Measurements from ENCODE around the gene GALR1. TPM values are rescaled to one million over a fixed set of nuclear protein-coding genes. Genes with fewer than 3 reads are reported as not detected.

GALR1 gene
- total RNA-seq, 2 donors from 2014 or later = 0.04 to 0.07 TPM

GRCh38 chr18:77300579-77300978 lies 50.9 kb downstream of the GALR1 start:
- no peaks in the 10 kb centered on the region for H3K4me1 ChIP-seq
- no peak overlapping the region for H3K27ac ChIP-seq
- DNase-seq (ENCODE audit: low spot score) = no peak
- TF ChIP-seq CTCF (IDR thresholded peaks at IDR 0.05) = no peak
- no peaks in the 10 kb centered on the region for H3K9me3 ChIP-seq
- no peak overlapping the region for H3K4me3 ChIP-seq
- H3K36me3 ChIP-seq = no peaks in the 10 kb centered on the region
- no peaks in the 10 kb centered on the region for H3K27me3 ChIP-seq

- Histone ChIP-seq H3K27ac (no peak overlapping the region), H3K9me3 (no peaks in the 10 kb centered on the region), H3K4me3 (no peak overlapping the region), H3K4me1 (no peaks in the 10 kb centered on the region), H3K36me3 (no peaks in the 10 kb centered on the region), H3K27me3 (no peaks in the 10 kb centered on the region)
- no peak for TF ChIP-seq CTCF (IDR thresholded peaks at IDR 0.05)
- no peak for DNase-seq (ENCODE audit: low spot score)
Observed at GRCh38 chr18:77304268-77304667, 54.6 kb downstream of the GALR1 start.

- no peak for DNase-seq (ENCODE audit: low spot score)
Observed at GRCh38 chr18:77305676-77306075, 56.0 kb downstream of the GALR1 start.

GRCh38 chr18:77308216-77308615 lies 58.6 kb downstream of the GALR1 start:
- no peaks in the 10 kb centered on the region for H3K9me3 ChIP-seq
- H3K36me3 ChIP-seq = no peaks in the 10 kb centered on the region
- TF ChIP-seq CTCF (IDR thresholded peaks at IDR 0.05) = no peak
- H3K27ac ChIP-seq = no peak overlapping the region
- DNase-seq (ENCODE audit: low spot score) = no peak
- no peaks in the 10 kb centered on the region for H3K4me1 ChIP-seq
- H3K4me3 ChIP-seq = no peak overlapping the region
- no peaks in the 10 kb centered on the region for H3K27me3 ChIP-seq

More at GRCh38 chr18:77305676-77306075, 56.0 kb downstream of the GALR1 start:
- no peaks in the 10 kb centered on the region for H3K36me3 ChIP-seq
- no peaks in the 10 kb centered on the region for H3K27me3 ChIP-seq
- no peaks in the 10 kb centered on the region for H3K4me1 ChIP-seq
- no peak overlapping the region for H3K27ac ChIP-seq
- no peak for TF ChIP-seq CTCF (IDR thresholded peaks at IDR 0.05)
- no peak overlapping the region for H3K4me3 ChIP-seq
- H3K9me3 ChIP-seq = no peaks in the 10 kb centered on the region

GRCh38 chr18:77314511-77314910 lies 64.9 kb downstream of the GALR1 start:
- Histone ChIP-seq H3K4me3 (no peak overlapping the region), H3K9me3 (no peaks in the 10 kb centered on the region), H3K27ac (no peak overlapping the region), H3K36me3 (no peaks in the 10 kb centered on the region), H3K27me3 (no peaks in the 10 kb centered on the region), H3K4me1 (no peaks in the 10 kb centered on the region)
- TF ChIP-seq CTCF (IDR thresholded peaks at IDR 0.05) = no peak
- no peak for DNase-seq (ENCODE audit: low spot score)

GRCh38 chr18:77314952-77315351 lies 65.3 kb downstream of the GALR1 start:
- no peaks in the 10 kb centered on the region for H3K36me3 ChIP-seq
- no peaks in the 10 kb centered on the region for H3K27me3 ChIP-seq
- no peaks in the 10 kb centered on the region for H3K4me1 ChIP-seq
- H3K27ac ChIP-seq = no peak overlapping the region
- no peak for TF ChIP-seq CTCF (IDR thresholded peaks at IDR 0.05)
- no peaks in the 10 kb centered on the region for H3K9me3 ChIP-seq
- H3K4me3 ChIP-seq = no peak overlapping the region
- DNase-seq (ENCODE audit: low spot score) = no peak
